Activated CD4-positive, alpha-beta T cell treated with anti-CD3 and anti-CD28 coated beads, Interleukin-2, Interleukin-6, amounts not matched to agents 100 ng/mL and 50 ng/mL, durations not matched to agents 16 hours and 8 hours (primary cell): ENCODE results near the gene FUOM.

ENCODE experiments used
- DNase-seq: peaks from one replicate; pipeline ENCODE4 v3.0.0-alpha.2; 2020

The FUOM gene

GRCh38 chr10:133309720-133310398 is 48.0 kb downstream of the FUOM start:
- no peak for DNase-seq

GRCh38 chr10:133309100-133309719 is 48.6 kb downstream of the FUOM start:
- DNase-seq = peak; percentile 95

GRCh38 chr10:133308421-133309099 is 49.3 kb downstream of the FUOM start, which contains the start of the genes TUBGCP2 and ZNF511:
Gene TUBGCP2 (minus strand): TSS chr10:133308872. CDS start chr10:133302941, 5,931 bp downstream.
Gene ZNF511 (plus strand): TSS chr10:133308914. CDS start chr10:133308944, 30 bp downstream.
- peak; percentile 90 for DNase-seq

GRCh38 chr10:133307776-133308420 is 49.9 kb downstream of the FUOM start:
- DNase-seq = peak; percentile 88

- DNase-seq = no peak
Measured at GRCh38 chr10:133306941-133307379, 50.9 kb downstream of the FUOM start.

- no peak for DNase-seq
Measured at GRCh38 chr10:133306097-133306476, 51.7 kb downstream of the FUOM start.
